ENCODE data around the gene NMRAL1. TPM values are rescaled to one million over a fixed set of nuclear protein-coding genes. Genes with fewer than 3 reads are reported as not detected.

The NMRAL1 gene
- total RNA-seq, 2 donors from 2014 or later, result 56.9 to 75.2 TPM

DNA sequence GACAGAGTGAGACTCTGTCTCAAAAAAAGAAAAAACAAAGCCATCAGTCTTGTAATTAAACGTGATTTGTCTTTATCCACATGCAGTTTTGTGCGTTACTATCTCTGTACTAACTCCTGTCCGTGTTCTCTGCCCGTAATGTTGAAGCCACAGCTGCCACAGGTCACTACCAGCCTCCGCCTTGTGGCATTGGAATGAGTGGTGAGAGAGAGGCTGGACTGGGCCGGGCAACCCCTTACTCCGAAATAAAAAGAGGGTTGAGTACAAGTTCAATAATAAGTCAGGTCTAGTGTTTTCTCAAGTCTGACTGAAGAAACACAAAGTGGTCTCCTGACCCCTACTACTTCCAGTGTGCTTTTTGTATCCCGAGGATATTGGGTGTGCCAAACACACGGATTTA is 43.4 kb downstream of the NMRAL1 start:
- peaks cover 43% of the 10 kb centered on the region for H3K36me3 Mint-ChIP-seq (ENCODE audit: low read depth)
- Histone ChIP-seq H3K27me3 (ENCODE audit: control insufficient read depth, insufficient read depth, low read length, poor library complexity, severe bottlenecking) (no peaks in the 10 kb centered on the region), H3K36me3 (ENCODE audit: control insufficient read depth, insufficient read depth, low read length) (peaks cover 32% of the 10 kb centered on the region), H3K27ac (ENCODE audit: low read depth, low read length) (no peak overlapping the region), H3K4me1 (ENCODE audit: control insufficient read depth, insufficient read depth, low read length) (no peaks in the 10 kb centered on the region), H3K9ac (ENCODE audit: extremely low read depth, low read length, poor library complexity, severe bottlenecking) (no peak overlapping the region), H3K4me3 (ENCODE audit: low read length) (no peak overlapping the region), H3K9me3 (ENCODE audit: control insufficient read depth, low read length) (no peaks in the 10 kb centered on the region)
- TF ChIP-seq CTCF (conservative IDR thresholded peaks at IDR 0.05), result no peak
- H3K27ac Mint-ChIP-seq, result no peak overlapping the region
- no peak overlapping the region for H3K4me3 Mint-ChIP-seq
- H3K9me3 Mint-ChIP-seq, result no peaks in the 10 kb centered on the region
- 92 to 97% methylated on average over 9 of the region's 9 CpGs for WGBS, 2 experiments (ENCODE audit: insufficient coverage in 1 of 2, insufficient read length in 1 of 2)
- H3K4me1 Mint-ChIP-seq, result peaks cover 18% of the 10 kb centered on the region
- H3K27me3 Mint-ChIP-seq (ENCODE audit: insufficient read depth), result no peaks in the 10 kb centered on the region
- no peak for DNase-seq

DNA sequence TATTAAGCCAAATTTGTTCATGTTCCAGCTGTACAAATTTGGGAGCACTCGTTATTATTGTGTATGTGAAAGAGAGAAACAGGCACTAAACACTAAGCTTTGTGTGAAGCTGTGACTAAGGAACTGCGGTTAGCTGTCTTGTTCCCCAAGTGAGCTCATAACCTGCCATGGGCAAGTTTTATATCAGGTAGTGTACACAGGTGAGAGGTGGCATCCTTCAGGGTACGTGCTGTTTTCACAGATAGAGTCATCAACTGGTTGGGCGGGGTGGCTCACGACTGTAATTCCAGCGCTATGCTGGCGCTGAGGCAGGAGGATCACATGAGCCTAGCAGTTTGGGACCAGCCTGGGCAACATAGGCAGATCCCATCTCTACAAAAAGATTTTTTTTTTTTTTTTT is 45.9 kb downstream of the NMRAL1 start:
- WGBS, 2 experiments (ENCODE audit: insufficient coverage in 1 of 2, insufficient read length in 1 of 2), result 96 to 100% methylated on average over 6 to 7 of the region's 7 CpGs
- Histone ChIP-seq H3K27me3 (ENCODE audit: control insufficient read depth, insufficient read depth, low read length, poor library complexity, severe bottlenecking) (no peaks in the 10 kb centered on the region), H3K9me3 (ENCODE audit: control insufficient read depth, low read length) (no peaks in the 10 kb centered on the region), H3K36me3 (ENCODE audit: control insufficient read depth, insufficient read depth, low read length) (peaks cover 13% of the 10 kb centered on the region), H3K9ac (ENCODE audit: extremely low read depth, low read length, poor library complexity, severe bottlenecking) (no peak overlapping the region), H3K4me1 (ENCODE audit: control insufficient read depth, insufficient read depth, low read length) (no peaks in the 10 kb centered on the region), H3K27ac (ENCODE audit: low read depth, low read length) (no peak overlapping the region), H3K4me3 (ENCODE audit: low read length) (no peak overlapping the region)
- no peak overlapping the region for H3K27ac Mint-ChIP-seq
- no peak overlapping the region for H3K4me3 Mint-ChIP-seq
- H3K36me3 Mint-ChIP-seq (ENCODE audit: low read depth), result peaks cover 29% of the 10 kb centered on the region
- TF ChIP-seq CTCF (conservative IDR thresholded peaks at IDR 0.05), result no peak
- H3K4me1 Mint-ChIP-seq, result peaks cover 10% of the 10 kb centered on the region
- H3K27me3 Mint-ChIP-seq (ENCODE audit: insufficient read depth), result no peaks in the 10 kb centered on the region
- no peak for DNase-seq
- no peaks in the 10 kb centered on the region for H3K9me3 Mint-ChIP-seq

- H3K27me3 ChIP-seq (ENCODE audit: control insufficient read depth, insufficient read depth, low read length, poor library complexity, severe bottlenecking), result no peaks in the 10 kb centered on the region
- no peak for DNase-seq
- H3K9me3 ChIP-seq (ENCODE audit: control insufficient read depth, low read length), result no peaks in the 10 kb centered on the region
- peaks cover 10% of the 10 kb centered on the region for H3K36me3 ChIP-seq (ENCODE audit: control insufficient read depth, insufficient read depth, low read length)
- WGBS, 2 experiments (ENCODE audit: insufficient coverage in 1 of 2, insufficient read length in 1 of 2), result 95 to 98% methylated on average over 9 to 10 of the region's 12 CpGs
- H3K27ac ChIP-seq (ENCODE audit: low read depth, low read length), result no peak overlapping the region
- H3K4me3 ChIP-seq (ENCODE audit: low read length), result peak overlapping the region; percentile 99
- H3K27ac Mint-ChIP-seq, result peak overlapping the region; percentile 93
- peaks cover 7% of the 10 kb centered on the region for H3K4me1 Mint-ChIP-seq
- peak overlapping the region; percentile 88 for H3K9ac ChIP-seq (ENCODE audit: extremely low read depth, low read length, poor library complexity, severe bottlenecking)
- no peak for TF ChIP-seq CTCF (conservative IDR thresholded peaks at IDR 0.05)
- peaks cover 23% of the 10 kb centered on the region for H3K36me3 Mint-ChIP-seq (ENCODE audit: low read depth)
- no peaks in the 10 kb centered on the region for H3K4me1 ChIP-seq (ENCODE audit: control insufficient read depth, insufficient read depth, low read length)
- H3K4me3 Mint-ChIP-seq, result peak overlapping the region; percentile 90
- no peaks in the 10 kb centered on the region for H3K9me3 Mint-ChIP-seq
- H3K27me3 Mint-ChIP-seq (ENCODE audit: insufficient read depth), result no peaks in the 10 kb centered on the region
Observed at GRCh38 chr16:4426722-4427372, 47.6 kb downstream of the NMRAL1 start.

Data from endodermal cell (in vitro differentiated cells).